Keratinocyte (primary cell): ENCODE data around the gene TFPT.

Experiments used
- EZH2 ChIP-seq: IDR thresholded peaks from one replicate; pipeline ENCODE4 v1.6.1; 2012; ENCODE audit warnings: inconsistent platforms, mild to moderate bottlenecking, low read length, moderate library complexity
- TF ChIP-seq, protein P1 (sequence below), 3 experiments: IDR thresholded peaks in 1 of 3; conservative IDR thresholded peaks in 1 of 3; optimal IDR thresholded peaks in 1 of 3; 2 replicates in 2 of 3; 3 replicates in 1 of 3; pipeline versions ENCODE3 to v1.5.1; 2011; ENCODE audit warnings: low read length in 3 of 3, mild to moderate bottlenecking in 3 of 3, moderate library complexity in 2 of 3, control low read depth in 1 of 3, inconsistent platforms in 1 of 3; ENCODE audit not compliant: insufficient read depth in 2 of 3; ENCODE audit errors: extremely low read depth in 1 of 3

DNA sequence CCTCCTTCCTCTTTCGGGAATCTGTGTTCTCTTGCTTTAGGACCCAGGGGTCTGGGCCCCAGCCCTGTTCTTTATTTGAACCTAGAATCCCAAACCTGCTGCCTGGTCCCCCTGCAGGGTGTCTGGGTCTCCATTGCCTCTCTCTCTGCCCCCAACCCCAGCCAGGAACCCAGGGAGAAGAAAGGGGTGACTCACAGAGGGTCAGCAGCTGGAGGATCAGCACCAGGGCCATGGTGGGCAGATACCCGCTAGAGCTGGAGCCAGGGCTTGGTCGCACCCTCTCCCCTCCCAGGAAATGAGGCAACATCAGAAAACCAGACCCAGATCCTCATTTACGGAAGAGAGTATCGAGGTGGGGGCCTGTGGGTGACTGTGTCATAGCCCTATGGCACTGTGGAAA is 14.9 kb downstream of the TFPT start, which contains the start of gene OSCAR:
- TF ChIP-seq, protein P1, sequence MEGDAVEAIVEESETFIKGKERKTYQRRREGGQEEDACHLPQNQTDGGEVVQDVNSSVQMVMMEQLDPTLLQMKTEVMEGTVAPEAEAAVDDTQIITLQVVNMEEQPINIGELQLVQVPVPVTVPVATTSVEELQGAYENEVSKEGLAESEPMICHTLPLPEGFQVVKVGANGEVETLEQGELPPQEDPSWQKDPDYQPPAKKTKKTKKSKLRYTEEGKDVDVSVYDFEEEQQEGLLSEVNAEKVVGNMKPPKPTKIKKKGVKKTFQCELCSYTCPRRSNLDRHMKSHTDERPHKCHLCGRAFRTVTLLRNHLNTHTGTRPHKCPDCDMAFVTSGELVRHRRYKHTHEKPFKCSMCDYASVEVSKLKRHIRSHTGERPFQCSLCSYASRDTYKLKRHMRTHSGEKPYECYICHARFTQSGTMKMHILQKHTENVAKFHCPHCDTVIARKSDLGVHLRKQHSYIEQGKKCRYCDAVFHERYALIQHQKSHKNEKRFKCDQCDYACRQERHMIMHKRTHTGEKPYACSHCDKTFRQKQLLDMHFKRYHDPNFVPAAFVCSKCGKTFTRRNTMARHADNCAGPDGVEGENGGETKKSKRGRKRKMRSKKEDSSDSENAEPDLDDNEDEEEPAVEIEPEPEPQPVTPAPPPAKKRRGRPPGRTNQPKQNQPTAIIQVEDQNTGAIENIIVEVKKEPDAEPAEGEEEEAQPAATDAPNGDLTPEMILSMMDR (optimal IDR thresholded peaks at IDR 0.05 in 1 of 3, IDR thresholded peaks at IDR 0.05 in 1 of 3, conservative IDR thresholded peaks at IDR 0.05 in 1 of 3; ENCODE audit: extremely low read depth in 1 of 3, insufficient read depth in 2 of 3, low read length in 3 of 3), result no peak
- no peak for TF ChIP-seq EZH2
